NOMO-1 (cell line): ENCODE measurements around the gene HOXA10.

Experiments
- DNase-seq, 2 experiments: peaks; one replicate each; lab custom pipeline; 2025; ENCODE audit not compliant: unreplicated experiment in 2 of 2; lab: John Stamatoyannopoulos, UW

HOXA10 gene

DNA sequence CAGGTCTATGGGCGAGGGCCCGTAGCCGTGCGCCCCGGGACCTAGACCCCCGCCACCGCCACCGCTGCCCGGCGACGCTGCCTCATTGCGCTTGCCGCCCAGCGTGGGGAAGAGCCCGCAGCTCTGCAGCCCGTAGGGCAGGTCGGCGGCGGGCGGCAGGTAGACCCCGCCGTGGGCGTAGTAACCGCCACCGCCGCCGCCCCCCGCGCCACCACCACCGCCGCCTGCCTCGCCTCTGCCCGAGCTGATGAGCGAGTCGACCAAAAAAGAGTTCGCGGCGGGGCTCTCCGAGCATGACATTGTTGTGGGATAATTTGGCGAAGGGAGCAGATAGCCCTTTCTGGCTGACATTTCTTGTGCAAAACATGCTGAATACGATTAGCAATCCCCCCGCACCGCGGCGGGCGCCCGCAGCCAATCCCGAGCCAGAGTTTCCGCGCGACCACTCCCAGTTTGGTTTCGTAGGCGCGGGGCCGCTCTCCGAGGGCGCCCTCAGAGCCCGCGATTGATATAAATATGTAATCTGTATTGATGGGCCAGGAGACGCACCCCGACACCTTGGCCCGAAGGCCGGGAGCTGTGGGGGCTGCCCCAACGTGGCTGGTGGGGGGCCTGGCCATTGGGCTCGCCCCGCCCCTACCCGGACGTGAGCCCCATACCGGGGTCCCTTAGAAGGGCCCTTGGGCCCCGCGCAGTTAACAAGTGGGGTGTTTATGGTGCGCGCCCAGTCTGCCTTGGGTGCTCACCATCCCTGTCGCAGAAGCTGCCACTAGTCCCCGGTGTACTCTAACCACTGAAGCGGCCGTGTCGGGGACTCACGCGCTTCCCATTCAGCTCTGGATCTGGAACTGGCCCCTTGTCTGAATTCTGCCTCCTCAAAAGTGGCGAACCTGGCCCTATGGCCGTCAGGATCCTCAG, at the start of gene HOXA10:
HOXA10 (minus strand) TSS at position 365 of the 918 bp plus-strand sequence; CDS start at position 351, 14 bp downstream.
- peak; percentile 59 to 77 for DNase-seq

DNA sequence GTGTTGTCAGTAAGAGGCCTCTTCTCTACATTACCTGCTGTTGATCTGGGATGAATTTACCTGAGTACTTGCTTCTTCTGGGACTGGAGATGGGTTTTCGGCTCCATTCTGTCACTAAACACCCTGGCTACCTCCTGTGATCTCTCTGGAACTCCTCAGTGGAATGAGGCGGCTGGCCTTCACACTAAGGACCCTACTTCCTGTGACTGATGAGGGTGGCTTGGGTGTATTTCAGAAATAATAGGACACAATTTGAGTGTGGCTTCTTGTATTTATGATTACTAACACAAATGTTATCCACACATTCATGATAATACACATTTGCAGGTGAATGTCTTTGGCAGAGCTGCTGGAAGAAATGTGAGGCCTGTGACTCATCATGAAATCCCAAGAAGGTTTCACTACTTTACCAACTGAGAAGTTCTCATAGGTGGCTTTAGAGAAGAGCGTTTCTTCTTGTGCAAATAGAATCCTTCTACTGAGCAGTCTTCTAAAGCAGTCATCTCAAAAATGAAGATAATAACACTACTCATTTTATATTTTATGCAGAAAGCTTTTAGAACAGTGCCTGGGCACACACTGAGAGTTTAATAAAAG, 47.2 kb upstream of the HOXA10 start:
- DNase-seq: no peak

DNA sequence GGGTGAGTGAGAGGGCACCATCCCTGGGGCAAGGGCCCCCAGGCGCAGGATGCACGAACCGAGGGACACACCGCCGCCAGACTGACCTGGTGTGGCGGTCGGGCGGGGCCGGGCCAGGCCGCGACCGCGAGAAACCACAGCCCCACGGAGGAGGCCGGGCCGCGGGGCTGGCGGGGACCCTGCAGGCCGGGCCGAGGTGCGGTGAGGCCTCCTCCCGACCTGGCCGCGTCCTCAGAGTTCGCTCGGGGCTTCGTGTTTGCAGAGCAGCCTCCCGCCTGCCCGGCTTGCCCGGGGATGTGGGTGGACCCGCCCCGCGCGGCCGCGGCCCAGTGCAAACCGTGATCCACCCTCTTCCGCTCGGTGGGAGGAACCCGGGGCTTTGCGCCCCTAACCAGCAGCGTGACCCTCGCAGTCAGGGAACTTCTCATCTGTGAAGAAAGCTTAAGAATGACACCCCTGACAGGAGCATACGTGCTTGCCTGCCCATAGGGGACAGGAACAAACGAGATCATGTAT, 46.4 kb upstream of the HOXA10 start:
- no peak for DNase-seq

DNA sequence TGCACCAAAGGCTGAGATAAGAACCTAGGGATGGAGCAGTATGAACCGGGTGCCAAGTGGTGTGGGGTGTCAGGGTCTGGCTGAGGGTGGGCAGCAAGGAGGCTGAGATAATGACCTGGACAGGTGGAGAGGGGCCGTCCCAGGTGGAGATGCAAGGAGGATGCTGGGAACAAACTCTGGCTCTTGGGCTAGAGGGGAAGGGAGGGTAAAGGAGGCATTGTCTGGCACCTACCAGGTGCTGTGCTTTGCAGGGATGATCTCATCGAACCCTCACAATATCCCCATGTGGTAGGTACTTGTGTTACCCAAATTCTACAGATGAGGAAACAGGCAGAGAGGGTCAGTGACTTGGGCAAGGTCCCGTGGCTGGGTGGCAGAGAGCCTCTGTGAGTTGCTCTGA, 45.7 kb upstream of the HOXA10 start:
- DNase-seq: no peak

DNA sequence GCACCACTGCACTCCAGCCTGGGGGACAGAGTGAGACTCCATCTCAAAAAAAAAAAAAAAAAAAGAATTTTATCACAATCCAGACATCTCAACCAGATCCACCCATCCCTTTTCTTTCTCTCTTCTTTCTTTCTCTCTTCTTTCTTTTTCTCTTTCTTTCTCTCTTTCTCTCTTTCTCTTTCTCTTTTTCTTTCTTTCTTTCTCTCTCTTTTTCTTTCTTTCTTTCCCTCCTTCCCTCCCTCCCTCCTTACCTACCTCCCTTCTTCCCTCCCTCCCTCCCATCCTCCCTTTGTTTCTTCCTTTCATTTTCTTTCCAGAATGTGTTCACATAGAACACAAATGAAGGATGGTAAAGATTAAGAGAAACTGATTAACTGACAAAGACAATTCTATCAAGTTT, 43.8 kb upstream of the HOXA10 start:
- DNase-seq: no peak

DNA sequence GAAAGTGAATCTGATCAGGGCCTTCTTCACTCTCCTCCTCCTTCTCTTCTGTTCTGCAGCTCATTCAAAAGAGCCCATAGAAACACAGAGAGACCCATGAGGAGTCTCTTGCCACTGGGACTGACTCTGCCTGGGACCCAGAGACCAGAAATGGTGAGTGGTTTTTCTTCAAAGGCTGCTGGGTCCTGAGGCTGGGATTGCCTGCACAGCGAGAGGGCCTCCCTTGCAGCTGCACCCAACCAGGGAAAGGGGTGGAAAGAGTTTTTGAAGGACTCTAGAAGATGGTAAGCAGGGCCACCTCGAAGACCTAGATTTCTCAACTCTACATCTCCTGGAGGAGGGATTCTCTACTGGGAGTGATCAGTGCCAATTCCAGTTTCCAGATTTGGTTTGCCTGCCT, 41.2 kb upstream of the HOXA10 start:
- no peak for DNase-seq

DNA sequence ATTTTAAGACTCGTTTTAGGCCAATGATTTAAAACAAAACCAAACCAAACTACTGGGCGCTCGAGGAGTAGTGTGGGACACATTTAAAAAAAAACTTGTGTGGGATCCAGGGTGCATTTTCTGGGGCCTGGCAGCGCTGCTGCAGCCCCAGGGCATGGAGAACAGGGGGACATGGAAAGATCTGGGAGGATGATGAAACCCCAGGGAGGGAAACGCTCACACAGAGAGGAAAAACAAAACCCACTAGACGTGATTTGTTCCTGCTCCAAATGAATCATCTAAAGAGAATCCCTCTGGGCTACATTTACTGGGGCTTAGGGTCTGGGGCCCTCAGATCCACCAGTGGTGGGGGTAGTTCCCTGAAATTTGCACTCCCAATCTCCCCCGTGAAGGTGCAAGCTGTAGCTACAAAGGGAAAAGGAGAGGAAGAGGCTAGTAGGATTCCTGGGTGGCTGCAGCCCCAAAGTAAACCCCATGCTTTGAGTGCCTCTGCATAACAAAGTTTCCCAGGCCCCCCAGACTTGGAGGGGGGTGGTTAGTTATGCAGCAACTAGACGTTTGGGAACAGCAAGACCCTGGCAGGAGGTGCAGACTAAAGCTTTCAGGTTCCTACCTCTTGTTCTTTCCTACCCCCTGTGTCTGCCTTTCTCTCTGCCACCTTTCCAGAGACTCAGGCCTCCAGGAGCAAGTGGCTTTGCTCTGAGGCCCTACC, 40.3 kb upstream of the HOXA10 start:
- DNase-seq: no peak

DNA sequence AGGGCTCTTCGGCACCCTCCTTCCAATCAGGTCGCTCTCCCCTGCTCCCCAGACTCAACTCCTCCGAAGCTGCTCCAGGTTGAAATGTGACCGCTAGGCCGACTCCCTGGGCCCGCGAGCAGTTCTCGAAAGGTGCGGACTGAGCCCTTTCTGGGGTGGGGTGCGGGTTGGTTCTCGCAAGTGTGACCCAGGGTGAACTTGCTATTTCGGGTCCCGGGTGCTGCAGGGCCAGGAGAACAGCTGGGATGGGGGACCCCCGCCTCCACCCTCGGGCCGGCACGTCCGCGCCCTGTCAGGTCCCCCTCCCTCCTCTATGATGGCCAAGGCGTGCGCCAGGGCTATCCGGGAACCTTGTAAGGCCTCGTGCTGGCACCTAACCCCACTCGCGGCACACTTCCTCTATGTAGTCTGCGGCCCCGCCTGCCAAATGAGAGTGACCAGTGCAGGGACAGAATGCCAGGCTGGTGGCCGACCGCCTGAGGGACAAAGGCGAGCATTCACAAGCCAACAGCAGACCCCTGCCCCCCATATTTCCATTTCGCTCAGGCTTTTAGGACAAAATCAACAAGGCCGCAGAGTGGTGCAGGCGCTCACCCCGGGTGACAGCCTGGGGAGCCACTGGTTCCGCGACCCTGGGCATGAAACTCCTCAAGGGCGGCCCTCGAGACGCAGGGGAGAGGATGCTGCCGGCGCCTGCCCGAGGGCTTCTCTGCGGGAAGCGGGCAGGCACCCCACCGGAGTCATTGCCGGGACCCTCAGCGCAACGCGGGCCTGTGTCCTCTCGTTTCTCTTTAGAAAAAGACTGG, 39.5 kb upstream of the HOXA10 start:
- no peak for DNase-seq

DNA sequence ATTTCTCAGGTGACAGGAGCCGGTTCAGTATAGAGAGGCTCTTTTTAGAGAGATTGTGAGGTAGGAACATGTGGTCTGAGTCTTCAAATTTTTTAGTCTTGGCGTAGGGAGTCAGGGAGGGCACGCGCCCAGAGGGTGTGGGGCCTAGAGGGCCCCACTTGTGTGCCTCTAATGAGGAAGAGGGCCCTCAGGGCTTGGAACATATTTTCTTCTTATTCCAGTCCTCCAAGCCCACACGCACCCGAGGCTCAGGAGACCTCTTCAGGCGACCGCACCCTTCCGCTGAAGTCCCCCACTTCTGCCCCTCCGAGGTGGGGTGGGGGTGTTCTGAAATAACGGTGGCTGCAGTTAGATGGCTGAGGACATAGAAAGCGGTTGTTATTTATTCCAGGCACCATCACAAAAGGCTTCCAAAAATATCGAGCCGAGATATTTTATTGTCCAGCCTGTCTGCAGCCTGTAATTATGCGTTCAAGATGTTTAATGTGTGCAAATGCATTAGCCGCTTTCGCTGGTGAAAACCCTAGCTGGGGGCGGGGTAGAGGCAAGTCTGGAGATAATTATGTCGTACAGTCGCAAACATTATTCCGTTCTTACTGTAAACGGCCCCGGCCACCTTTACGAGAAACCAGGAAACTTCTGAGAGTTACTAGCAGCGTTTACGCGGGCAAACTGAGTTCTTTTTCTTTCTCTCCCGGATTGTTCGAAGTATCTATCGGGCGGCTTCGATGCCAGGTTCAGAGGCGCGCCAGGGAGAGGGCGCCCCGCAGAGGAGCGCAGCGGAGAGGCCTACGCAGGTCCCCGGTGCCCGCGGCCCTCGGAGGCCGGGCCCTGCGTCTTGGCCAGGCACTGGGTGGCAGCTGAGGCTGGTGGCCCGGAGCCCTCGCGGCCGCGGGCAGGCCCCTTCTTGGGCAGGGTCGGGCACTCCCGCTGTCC, 38.6 kb upstream of the HOXA10 start:
- DNase-seq: no peak

DNA sequence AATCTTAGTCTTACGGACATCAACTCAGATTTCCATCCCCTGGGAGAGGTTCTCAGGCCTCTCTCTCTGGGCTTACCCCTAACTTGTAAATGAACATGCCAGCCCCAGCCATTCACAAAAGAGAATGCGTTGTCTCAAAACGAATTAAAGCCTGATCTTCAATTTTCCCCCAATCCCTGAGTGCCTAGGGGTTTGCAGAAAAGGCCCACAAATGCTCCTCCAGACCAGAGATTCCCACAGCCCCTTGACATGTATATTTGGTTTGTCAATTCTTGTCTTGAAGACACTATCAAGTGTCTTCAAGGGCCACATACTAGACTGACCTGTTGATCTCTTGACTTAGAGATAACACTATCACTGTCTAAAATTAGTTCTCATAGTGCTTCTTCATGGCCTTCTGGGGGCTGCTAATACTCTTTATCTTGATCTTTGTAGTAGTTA, 37.7 kb upstream of the HOXA10 start:
- no peak for DNase-seq

DNA sequence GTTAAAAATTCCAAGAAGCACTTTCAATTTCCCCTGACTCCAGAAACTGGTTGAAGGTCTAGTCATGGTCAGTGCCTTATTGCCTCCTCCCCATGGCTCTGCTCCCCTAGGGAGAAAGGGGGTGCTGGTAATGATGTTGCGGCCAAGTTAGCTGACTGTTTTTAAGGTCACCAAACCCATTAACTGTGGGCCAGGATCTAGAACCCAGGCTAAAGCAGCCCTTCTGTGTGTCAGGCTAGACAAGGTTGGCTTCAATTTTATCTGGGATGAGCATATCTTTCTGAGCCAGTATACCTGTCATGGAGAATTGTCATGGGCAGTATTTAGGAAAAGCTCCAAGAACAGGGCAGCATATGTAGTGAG, 36.9 kb upstream of the HOXA10 start:
- no peak for DNase-seq

DNA sequence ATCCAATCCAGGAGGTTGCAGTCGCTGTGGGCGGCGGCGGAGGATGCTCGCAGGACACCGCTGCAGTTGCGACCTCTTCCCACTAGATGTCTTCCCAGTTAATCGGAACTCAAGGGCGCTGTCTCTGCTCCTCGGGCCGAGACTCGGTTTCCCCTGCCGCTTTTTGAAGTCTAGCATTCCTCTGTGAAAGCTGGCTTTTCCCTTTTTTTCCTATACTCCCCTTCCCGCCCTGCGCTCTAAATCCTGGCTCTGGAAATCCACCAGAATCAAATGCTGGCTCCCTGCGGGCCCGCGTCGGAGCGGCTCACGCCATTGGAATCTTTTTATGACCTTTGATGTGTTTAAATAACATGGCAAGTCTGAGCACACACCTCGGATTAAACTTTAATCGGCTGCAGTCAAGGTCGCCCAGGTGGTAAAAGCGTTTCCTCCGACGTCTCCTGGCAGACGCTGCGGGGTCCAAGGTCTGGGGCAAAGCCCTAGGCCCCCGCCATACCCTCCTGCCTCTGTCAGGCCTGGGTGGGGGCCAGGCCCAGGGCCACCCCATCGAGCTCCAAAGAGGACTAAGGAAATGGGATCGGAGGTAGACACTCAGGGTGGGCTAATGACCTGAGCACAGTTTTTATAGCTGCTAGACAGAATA, 36.4 kb upstream of the HOXA10 start:
- peak in 1 of 2 experiments; percentile 23 for DNase-seq

DNA sequence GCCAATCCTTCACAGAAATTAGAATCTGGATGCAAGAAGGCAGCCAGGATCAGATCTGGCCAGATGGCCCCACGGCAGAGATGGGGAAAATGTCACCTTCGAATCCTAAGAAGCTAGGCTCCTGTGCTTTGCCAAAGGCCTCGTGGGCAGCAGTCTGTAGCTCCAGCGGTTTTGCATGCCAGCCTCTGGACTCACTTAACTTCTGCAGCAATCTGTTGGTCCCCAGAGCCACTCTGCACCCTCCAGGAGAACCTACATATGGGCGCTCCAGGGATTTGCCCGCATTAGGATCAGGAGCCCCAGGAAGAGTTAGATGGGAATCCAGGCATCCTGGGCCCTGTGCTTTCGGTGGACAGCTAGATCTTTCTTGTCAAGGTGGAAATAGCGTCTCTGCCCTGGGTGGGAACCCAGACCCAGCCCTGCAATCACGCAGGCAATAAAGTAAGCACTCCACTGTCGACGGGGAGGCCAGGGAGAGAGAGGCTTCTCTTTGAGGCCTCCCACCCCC, 35.9 kb upstream of the HOXA10 start:
- DNase-seq: no peak

DNA sequence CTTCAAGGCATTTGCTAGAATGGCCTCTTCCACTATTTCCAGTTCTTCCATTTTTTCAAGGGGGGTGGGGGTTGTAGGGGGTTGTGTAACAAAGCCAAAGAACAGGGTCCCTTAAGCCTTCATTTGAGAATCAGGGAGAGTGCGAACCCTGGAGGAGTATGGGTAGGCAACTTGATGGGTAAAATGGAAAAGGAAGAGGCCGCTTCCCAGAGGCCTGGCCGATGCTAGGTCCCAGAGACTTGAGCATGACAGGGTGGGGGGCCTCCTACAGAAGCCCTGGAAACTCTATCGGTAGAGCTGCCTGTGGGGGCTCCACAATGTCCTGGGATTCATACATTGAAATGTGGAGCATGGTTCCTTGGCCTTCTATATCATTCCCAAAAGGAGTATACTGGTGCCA, 34.9 kb upstream of the HOXA10 start:
- no peak for DNase-seq

DNA sequence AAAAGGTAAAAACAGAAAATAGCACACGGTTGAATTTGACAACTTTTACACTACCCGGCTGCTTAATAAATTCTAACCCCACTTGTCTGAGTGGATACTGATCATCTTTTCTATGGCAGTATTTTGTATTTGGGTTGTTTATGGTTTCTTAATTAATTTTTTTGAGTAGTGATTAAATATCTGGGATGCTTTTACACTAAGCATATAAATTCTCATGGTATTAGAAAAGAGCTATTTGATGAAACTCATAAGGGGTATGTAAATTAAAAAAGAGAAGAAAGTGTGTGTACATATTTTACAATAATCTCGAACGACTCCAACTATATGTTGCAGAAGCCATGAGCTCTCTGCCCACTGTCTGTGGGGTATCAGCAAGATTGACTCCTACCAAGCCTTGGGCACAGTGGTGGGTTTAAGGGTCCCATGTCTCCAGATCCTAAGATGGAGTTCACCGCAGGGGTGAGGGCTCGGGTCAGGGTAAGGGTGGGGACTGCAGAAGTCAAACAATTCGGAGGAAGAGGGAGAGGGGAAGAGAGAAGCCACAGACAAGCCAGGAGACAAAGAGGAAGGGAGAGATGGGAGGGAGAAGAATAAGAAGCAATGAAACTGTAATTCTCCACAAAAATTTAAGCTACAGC, 33.3 kb upstream of the HOXA10 start:
- no peak for DNase-seq

DNA sequence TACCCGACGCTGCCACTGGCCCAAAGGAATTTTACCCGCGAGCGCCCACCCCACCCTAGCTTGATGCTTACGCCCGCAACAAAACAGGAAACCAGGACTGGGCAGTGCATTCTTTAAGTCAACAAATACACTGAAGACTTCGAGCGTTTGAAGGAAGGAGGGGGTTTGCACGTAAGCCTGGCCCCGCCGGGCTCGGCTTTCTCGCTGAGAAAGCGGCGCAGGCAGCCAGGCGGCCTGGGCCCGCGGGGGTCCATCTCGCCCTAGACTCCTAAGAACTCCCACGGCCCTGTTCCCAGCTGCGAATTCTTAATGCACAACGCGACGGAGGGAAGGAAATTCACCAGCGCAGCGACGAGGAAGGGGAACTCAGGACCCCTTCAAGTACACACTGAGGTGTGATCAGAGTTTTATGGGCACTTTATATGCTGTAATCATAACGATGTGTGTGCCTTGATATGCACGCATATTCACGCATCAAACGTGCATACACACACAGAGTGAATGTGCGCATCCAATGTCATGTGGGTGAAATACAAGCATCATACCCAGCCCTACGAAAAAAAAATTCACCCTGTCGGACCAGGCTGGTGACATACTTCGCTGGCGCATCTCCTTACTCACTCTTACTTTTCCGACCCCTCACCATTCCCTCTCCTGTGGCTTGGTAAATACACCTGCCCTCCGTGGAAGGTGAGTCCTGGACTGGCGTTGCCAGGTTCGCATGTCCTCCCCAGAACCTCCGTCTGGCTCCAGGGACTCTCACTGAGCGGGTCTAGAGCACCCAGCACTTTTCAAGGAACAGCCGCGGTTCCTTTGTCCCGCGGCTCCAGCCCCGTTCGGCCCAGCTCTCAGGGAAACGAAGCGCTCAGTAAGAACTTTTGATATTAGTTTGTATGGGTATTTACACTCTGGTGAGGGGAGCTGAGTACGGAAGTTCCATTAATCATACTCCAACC, 31.5 kb upstream of the HOXA10 start:
- no peak for DNase-seq

DNA sequence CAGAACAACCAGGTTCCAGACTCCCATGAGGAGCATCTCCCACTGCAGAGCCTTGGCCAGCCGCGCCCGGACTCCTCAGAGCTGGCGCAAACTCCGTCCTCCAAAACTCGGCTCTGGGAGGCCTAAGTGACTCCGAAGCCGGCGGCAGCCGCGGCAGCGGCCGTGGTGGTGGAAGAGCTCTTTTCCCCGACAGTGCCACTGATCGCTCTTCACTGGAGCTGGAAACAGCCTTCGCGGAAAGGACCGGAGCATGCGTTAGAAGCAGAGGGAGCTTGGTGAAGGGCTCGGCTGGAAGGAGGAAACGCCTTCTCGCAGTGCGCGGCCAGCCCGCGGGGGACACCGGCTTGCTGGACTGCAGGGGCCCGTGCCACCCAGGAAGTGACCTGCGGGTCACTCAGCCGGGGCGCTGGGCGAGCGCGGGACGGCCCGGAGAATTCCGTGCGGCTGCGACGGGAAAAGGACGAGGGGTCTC, 30.8 kb upstream of the HOXA10 start:
- no peak for DNase-seq
